A673 (cell line): ENCODE results near the gene SLC20A1. TPM values are rescaled to one million over a fixed set of nuclear protein-coding genes. Genes with fewer than 3 reads are reported as not detected.

Experiments
- BruUV-seq: library from RNA; stranded (reverse); fragments of 400-500 nt; replicated peaks from 2 replicates; lab custom pipeline; 2021; lab: Mats Ljungman, UMichigan
- CTCF ChIA-PET: fragments of 300-600 bp; sonication (Branson Sonifier 250); formaldehyde crosslinking; loops from one replicate; lab custom pipeline; 2022; ENCODE audit warnings: antibody characterized with exemption; lab: Charles Lee
- POLR2A ChIA-PET: fragments of 300-600 bp; sonication (Branson Sonifier 250); formaldehyde crosslinking; loops from one replicate; lab custom pipeline; 2022; ENCODE audit warnings: antibody characterized with exemption; ENCODE audit not compliant: low non-redundant PET; lab: Charles Lee
- DNase-seq: peaks from one replicate; pipeline ENCODE4 v3.0.0-alpha.2; 2015; ENCODE audit warnings: low spot score
- H3K27ac ChIP-seq: fragments of 200-600 bp; sonication (generic); 2 replicates; pipeline ENCODE4 v1.5.1; 2016; ENCODE audit warnings: mixed run types, low read depth, mild to moderate bottlenecking, mixed read lengths, antibody characterized with exemption, low read length; ENCODE audit not compliant: poor library complexity, severe bottlenecking
- H3K27me3 ChIP-seq: fragments of 200-600 bp; sonication (generic); replicated peaks from 2 replicates; pipeline ENCODE4 v1.6.1; 2017; ENCODE audit warnings: mixed run types, low read depth, mild to moderate bottlenecking, mixed read lengths, antibody characterized with exemption, low read length; ENCODE audit not compliant: insufficient read depth, poor library complexity
- H3K36me3 ChIP-seq: fragments of 200-600 bp; sonication (generic); 2 replicates; pipeline ENCODE4 v1.6.1; 2016; ENCODE audit warnings: mixed run types, mild to moderate bottlenecking, mixed read lengths, antibody characterized with exemption, low read length; ENCODE audit not compliant: insufficient read depth, poor library complexity, severe bottlenecking
- H3K4me1 ChIP-seq: fragments of 200-600 bp; sonication (generic); 2 replicates; pipeline ENCODE4 v1.6.1; 2017; ENCODE audit warnings: mixed run types, mild to moderate bottlenecking, mixed read lengths, antibody characterized with exemption, low read length; ENCODE audit not compliant: insufficient read depth, poor library complexity, severe bottlenecking
- H3K4me3 ChIP-seq: fragments of 200-600 bp; sonication (generic); 2 replicates; pipeline ENCODE4 v1.5.1; 2016; ENCODE audit warnings: low read depth, mixed run types, mild to moderate bottlenecking, mixed read lengths, low read length; ENCODE audit not compliant: poor library complexity, severe bottlenecking
- H3K9me3 ChIP-seq: fragments of 200-600 bp; sonication (generic); 2 replicates; pipeline ENCODE4 v1.6.1; 2016; ENCODE audit warnings: mixed run types, low read depth, mild to moderate bottlenecking, mixed read lengths, antibody characterized with exemption, low read length; ENCODE audit not compliant: poor library complexity, severe bottlenecking
- EZH2 ChIP-seq: fragments of 200-600 bp; sonication (generic); IDR thresholded peaks from 2 replicates; pipeline ENCODE4 v1.6.1; 2017; ENCODE audit warnings: borderline replicate concordance, low read depth, mild to moderate bottlenecking, mixed read lengths, antibody characterized with exemption, low read length; ENCODE audit not compliant: poor library complexity, severe bottlenecking
- intact Hi-C: fragments of 100-400 bp; cut with micrococcal nuclease; formaldehyde crosslinking; loops from one replicate; pipeline ENCODE4 v1.10.0; 2022; ENCODE audit not compliant: unreplicated experiment
- total RNA-seq: library from RNA; stranded (reverse); gene quantifications from 2 replicates; pipeline ENCODE4 v1.2.3, GENCODE V29; 2021
- TF ChIP-seq, protein P1 (sequence below): fragments of 300-800, 200-600 bp; sonication (generic); conservative IDR thresholded peaks from 2 replicates; pipeline ENCODE4 v1.5.1; 2017; ENCODE audit warnings: low read depth, mild to moderate bottlenecking, antibody characterized with exemption, low read length, moderate library complexity, mixed read lengths

Gene SLC20A1
- total RNA-seq, 1 experiment from 2014 or later = 148 TPM

GRCh38 chr2:112692495-112692911 lies 46.8 kb downstream of the SLC20A1 start:
- TF ChIP-seq EZH2 = no peak
- TF ChIP-seq, protein P1, sequence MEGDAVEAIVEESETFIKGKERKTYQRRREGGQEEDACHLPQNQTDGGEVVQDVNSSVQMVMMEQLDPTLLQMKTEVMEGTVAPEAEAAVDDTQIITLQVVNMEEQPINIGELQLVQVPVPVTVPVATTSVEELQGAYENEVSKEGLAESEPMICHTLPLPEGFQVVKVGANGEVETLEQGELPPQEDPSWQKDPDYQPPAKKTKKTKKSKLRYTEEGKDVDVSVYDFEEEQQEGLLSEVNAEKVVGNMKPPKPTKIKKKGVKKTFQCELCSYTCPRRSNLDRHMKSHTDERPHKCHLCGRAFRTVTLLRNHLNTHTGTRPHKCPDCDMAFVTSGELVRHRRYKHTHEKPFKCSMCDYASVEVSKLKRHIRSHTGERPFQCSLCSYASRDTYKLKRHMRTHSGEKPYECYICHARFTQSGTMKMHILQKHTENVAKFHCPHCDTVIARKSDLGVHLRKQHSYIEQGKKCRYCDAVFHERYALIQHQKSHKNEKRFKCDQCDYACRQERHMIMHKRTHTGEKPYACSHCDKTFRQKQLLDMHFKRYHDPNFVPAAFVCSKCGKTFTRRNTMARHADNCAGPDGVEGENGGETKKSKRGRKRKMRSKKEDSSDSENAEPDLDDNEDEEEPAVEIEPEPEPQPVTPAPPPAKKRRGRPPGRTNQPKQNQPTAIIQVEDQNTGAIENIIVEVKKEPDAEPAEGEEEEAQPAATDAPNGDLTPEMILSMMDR = no peak
- intact Hi-C loops = no loop called here
- no TSS peak for BruUV-seq
- ChIA-PET CTCF (no interaction called here), POLR2A (no interaction called here)
- Histone ChIP-seq H3K27me3 (no peaks in the 10 kb centered on the region), H3K9me3 (no peaks in the 10 kb centered on the region), H3K4me1 (no peaks in the 10 kb centered on the region), H3K27ac (no peak overlapping the region), H3K4me3 (no peak overlapping the region), H3K36me3 (no peaks in the 10 kb centered on the region)
- DNase-seq = no peak

- Histone ChIP-seq H3K4me1 (no peaks in the 10 kb centered on the region), H3K9me3 (no peaks in the 10 kb centered on the region), H3K27me3 (no peaks in the 10 kb centered on the region), H3K4me3 (no peak overlapping the region), H3K36me3 (no peaks in the 10 kb centered on the region), H3K27ac (no peak overlapping the region)
- TF ChIP-seq, protein P1 = no peak
- TF ChIP-seq EZH2 = no peak
- CTCF ChIA-PET = no interaction called here
- intact Hi-C loops = no loop called here
- POLR2A ChIA-PET = no interaction called here
- no TSS peak for BruUV-seq
- DNase-seq = no peak
Observed at GRCh38 chr2:112692918-112693317, 47.2 kb downstream of the SLC20A1 start.

GRCh38 chr2:112693596-112693995 lies 47.9 kb downstream of the SLC20A1 start:
- ChIA-PET CTCF (no interaction called here), POLR2A (no interaction called here)
- no TSS peak for BruUV-seq
- Histone ChIP-seq H3K4me1 (no peaks in the 10 kb centered on the region), H3K9me3 (no peaks in the 10 kb centered on the region), H3K27me3 (no peaks in the 10 kb centered on the region), H3K4me3 (no peak overlapping the region), H3K27ac (no peak overlapping the region), H3K36me3 (no peaks in the 10 kb centered on the region)
- TF ChIP-seq, protein P1 = no peak
- DNase-seq = no peak
- intact Hi-C loops = no loop called here
